ENCODE data around the gene TRABD2B. TPM values are rescaled to one million over a fixed set of nuclear protein-coding genes. Genes with fewer than 3 reads are reported as not detected.

TRABD2B gene
- total RNA-seq, 1 experiment from 2014 or later, result 0.05 TPM

- TF ChIP-seq REST (IDR thresholded peaks at IDR 0.05; ENCODE audit: low read depth), result no peak
- no peak for TF ChIP-seq CBX3 (IDR thresholded peaks at IDR 0.05; ENCODE audit: low read depth)
- TF ChIP-seq JUND (IDR thresholded peaks at IDR 0.05), result no peak
- no peak for TF ChIP-seq POLR2AphosphoS5 (IDR thresholded peaks at IDR 0.05; ENCODE audit: low read depth, low read length)
- TF ChIP-seq TCF7L2 (IDR thresholded peaks at IDR 0.05; ENCODE audit: borderline replicate concordance, extremely low read depth, insufficient read depth, insufficient read length), result no peak
- TF ChIP-seq ELF1 (IDR thresholded peaks at IDR 0.05; ENCODE audit: borderline replicate concordance, low read depth), result no peak
Measured at GRCh38 chr1:47918257-47918867, 78.8 kb downstream of the TRABD2B start (continued).

DNA sequence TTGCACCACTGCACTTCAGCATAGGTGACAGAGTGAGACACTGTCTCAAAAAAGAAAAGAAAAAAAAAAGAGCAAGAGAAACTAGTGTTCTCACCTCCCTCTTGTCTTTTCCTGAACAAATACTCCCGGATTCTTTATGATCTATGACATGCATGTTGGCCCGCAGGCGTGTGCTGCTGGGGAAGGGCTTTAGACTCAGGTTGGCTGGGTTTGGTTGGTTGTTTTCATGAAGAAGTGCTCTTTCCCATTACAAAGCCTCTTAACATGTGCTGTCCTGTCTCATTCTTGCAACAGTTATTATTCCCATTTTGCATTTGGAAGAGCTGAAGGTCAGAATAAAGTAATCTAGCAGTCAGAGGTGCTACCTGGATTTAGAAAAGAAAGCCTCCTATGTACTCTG is 79.5 kb downstream of the TRABD2B start:
- DNase-seq (ENCODE audit: low read depth, low spot score) (no peak), ATAC-seq (no peak)
- H3K27me3 ChIP-seq (ENCODE audit: insufficient read depth, low read length), result peaks cover 12% of the 10 kb centered on the region; the same call in 1 of the 2 replicates
- H3K9me3 ChIP-seq (ENCODE audit: control insufficient read depth in 1 of 2, insufficient read depth in 1 of 2, low read depth in 1 of 2, low read length in 2 of 2), result no peaks in the 10 kb centered on the region
- no TSS peak for BruUV-seq (replicated peaks)
- no peak overlapping the region for H3K4me3 ChIP-seq (replicated peaks in 1 of 2; ENCODE audit: low read depth in 1 of 2, low read length in 2 of 2)
- H3K9ac ChIP-seq (ENCODE audit: low read length), result no peak overlapping the region
- no peak overlapping the region for H2AFZ ChIP-seq (ENCODE audit: low read depth, low read length, poor library complexity, severe bottlenecking)
- TF ChIP-seq JUND (IDR thresholded peaks at IDR 0.05), result no peak
- TF ChIP-seq SRF (IDR thresholded peaks at IDR 0.05; ENCODE audit: low read depth), result no peak
- TF ChIP-seq POLR2A (IDR thresholded peaks at IDR 0.05; ENCODE audit: borderline replicate concordance, extremely low read depth, insufficient read depth, insufficient read length), result no peak
- TF ChIP-seq YY1 (IDR thresholded peaks at IDR 0.05; ENCODE audit: extremely low read depth, insufficient replicate concordance, low read depth, low read length), result no peak
- no peak for TF ChIP-seq RAD21 (IDR thresholded peaks at IDR 0.05; ENCODE audit: low read depth)
- no peak for TF ChIP-seq SP1 (IDR thresholded peaks at IDR 0.05; ENCODE audit: low read depth)
- TF ChIP-seq TCF7L2 (IDR thresholded peaks at IDR 0.05; ENCODE audit: borderline replicate concordance, extremely low read depth, insufficient read depth, insufficient read length), result no peak
- TF ChIP-seq ZFX (IDR thresholded peaks at IDR 0.05), result no peak
- TF ChIP-seq ATF3 (IDR thresholded peaks at IDR 0.05), result no peak
- no peak for TF ChIP-seq MAX (IDR thresholded peaks at IDR 0.05)
- TF ChIP-seq CEBPB (IDR thresholded peaks at IDR 0.05; ENCODE audit: low read depth), result no peak
- ChIA-PET RAD21 (ENCODE audit: low non-redundant PET in 1 of 2, low total read pairs in 2 of 2, uncharacterized antibody in 2 of 2, unreplicated experiment in 2 of 2) (no interaction called here), CTCF (no interaction called here), POLR2A (no interaction called here)
- H3K79me2 ChIP-seq (ENCODE audit: insufficient read depth, low read length), result no peaks in the 10 kb centered on the region
- no peak overlapping the region for H3K4me2 ChIP-seq (ENCODE audit: low read length)
- no peaks in the 10 kb centered on the region for H3K4me1 ChIP-seq (ENCODE audit: control insufficient read depth in 1 of 2, insufficient read depth in 2 of 2, low read length in 2 of 2)
- H4K20me1 ChIP-seq (ENCODE audit: insufficient read depth), result no peaks in the 10 kb centered on the region
- no peaks in the 10 kb centered on the region for H3K9me2 ChIP-seq (ENCODE audit: insufficient read depth)
- no peak overlapping the region for H3K27ac ChIP-seq (ENCODE audit: low read depth, low read length)
- no peaks in the 10 kb centered on the region for H3K36me3 ChIP-seq (ENCODE audit: control insufficient read depth in 1 of 2, insufficient read depth in 2 of 2, low read length in 2 of 2)
- intact Hi-C loops (cut with micrococcal nuclease), result no loop called here

Measured in HCT116 (cell line).